ENCODE results near the gene PCBP3.

Gene PCBP3

GRCh38 chr21:45818276-45818903 lies 174.9 kb downstream of the PCBP3 start:
- no peak for DNase-seq

- DNase-seq, result peak; percentile 86
These were observed 175.4 kb downstream of the PCBP3 start for GRCh38 chr21:45818904-45819285.

- no peak for DNase-seq
These were observed 176.1 kb downstream of the PCBP3 start for GRCh38 chr21:45819478-45820170.

GRCh38 chr21:45820171-45821091 lies 176.9 kb downstream of the PCBP3 start:
- peak; percentile 90 for DNase-seq

- no peak for DNase-seq
These were observed 177.9 kb downstream of the PCBP3 start for GRCh38 chr21:45821315-45821962.

GRCh38 chr21:45821998-45822397 lies 178.5 kb downstream of the PCBP3 start:
- no peak for DNase-seq

- DNase-seq, result no peak
These were observed 179.0 kb downstream of the PCBP3 start for GRCh38 chr21:45822429-45823099.

- no peak for DNase-seq
These were observed 179.7 kb downstream of the PCBP3 start for GRCh38 chr21:45823100-45823681.

- DNase-seq, result no peak
These were observed 181.2 kb downstream of the PCBP3 start for GRCh38 chr21:45824546-45825215.

- no peak for DNase-seq
These were observed 181.7 kb downstream of the PCBP3 start for GRCh38 chr21:45825219-45825618.

GRCh38 chr21:45826676-45827301 lies 183.3 kb downstream of the PCBP3 start:
- DNase-seq, result no peak

- no peak for DNase-seq
These were observed 183.8 kb downstream of the PCBP3 start for GRCh38 chr21:45827302-45827692.

- DNase-seq, result no peak
These were observed 184.5 kb downstream of the PCBP3 start for GRCh38 chr21:45827881-45828579.

GRCh38 chr21:45828580-45829570 lies 185.3 kb downstream of the PCBP3 start:
- no peak for DNase-seq

GRCh38 chr21:45829668-45830067 lies 186.1 kb downstream of the PCBP3 start:
- no peak for DNase-seq

GRCh38 chr21:45830221-45830640 lies 186.7 kb downstream of the PCBP3 start:
- no peak for DNase-seq

GRCh38 chr21:45830720-45831366 lies 187.3 kb downstream of the PCBP3 start:
- no peak for DNase-seq

- peak; percentile 35 for DNase-seq
These were observed 188.6 kb downstream of the PCBP3 start for GRCh38 chr21:45831991-45832740.

Data from EL (cell line).